ENCODE results near the gene PIPOX.
A peak's percentile ranks its signal among the peaks of the same experiment; 100 is the strongest.
"Not testable (repeated sequence)": the region's sequence is repeated elsewhere in the genome, so short reads cannot be mapped to it uniquely, and the experiment has no call there.

PIPOX gene

GRCh38 chr17:29078183-29079045 lies 35.5 kb downstream of the PIPOX start:
- DNase-seq: peak; percentile 87

DNA sequence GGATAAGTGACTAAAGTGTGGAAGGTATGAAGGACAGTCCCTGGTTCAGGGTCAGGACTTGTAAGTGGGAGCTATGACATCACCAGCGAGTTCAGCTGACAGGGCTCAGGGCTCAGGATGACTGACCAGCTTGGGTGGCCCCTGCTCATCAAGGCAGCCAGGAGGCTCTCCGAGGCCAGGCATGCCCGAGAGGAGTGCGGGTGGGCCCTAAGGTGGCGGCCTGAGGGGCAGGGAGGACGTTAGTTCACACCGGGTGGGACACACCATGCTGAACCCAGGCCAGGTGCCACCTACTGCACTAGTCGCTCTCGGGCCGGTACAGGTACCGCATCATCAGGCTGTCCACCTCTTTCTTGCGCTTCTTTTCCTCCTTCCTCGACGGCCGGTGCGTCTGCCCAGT lies 36.5 kb downstream of the PIPOX start:
- no peak for DNase-seq

DNA sequence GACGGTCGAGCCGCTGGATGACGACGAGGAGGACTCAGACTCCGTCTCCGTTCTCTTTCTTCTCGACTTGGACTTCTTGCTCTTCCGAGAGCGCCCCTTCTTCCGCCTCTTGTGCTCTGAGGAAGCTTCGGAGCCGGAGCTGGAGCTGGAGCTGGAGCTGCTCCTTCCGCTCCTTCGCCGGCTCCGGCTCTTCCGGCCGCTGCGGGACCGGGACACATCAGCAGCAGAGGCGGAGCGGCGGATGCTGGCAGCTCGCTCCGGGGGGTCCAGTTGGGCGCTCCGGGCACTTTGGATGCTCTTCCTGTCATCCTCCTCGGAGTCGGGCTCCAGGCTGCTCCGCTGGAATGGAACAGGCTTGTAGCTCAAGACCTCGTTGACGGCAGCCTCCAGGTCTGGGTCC lies 36.9 kb downstream of the PIPOX start:
- no peak for DNase-seq

DNA sequence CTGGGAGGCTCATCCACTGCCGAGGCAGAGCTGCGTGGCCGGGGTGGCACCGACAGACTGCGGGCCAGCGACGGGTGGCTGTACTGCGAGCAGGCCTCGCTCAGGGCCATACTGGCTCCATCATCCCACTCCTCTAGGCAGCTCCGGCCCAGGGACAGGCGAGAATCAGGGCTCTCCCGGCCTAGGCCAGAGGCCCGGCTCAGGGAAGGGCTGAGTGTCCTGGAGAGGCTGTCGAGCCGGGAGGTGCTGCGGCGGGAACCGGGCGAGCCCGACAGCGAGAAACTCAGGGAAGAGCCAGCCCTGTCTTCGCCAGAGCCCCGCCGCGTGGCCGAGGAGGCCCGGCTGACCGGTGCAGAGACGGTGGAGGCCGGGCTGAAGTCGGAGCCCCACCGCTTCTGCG lies 37.4 kb downstream of the PIPOX start:
- no peak for DNase-seq

DNA sequence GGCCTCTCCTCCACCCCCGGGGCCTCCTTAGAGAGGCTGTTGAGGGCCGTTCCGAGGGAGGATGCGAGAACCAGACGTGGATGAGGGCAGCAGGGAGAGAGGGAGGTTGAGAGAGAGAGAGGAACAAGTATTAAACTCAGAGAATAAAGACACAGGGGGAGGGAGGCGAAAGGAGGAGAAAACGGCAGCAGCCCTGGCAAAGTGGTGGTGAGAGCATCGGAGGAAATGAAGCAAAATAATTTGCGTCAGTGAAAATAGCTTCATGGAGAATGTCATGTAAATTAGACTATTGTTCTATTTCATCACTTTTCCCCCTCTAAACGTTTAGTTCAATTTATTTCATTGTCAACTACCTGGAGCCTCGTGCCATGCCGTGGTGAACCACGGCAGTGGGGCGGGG lies 38.0 kb downstream of the PIPOX start:
- no peak for DNase-seq

DNA sequence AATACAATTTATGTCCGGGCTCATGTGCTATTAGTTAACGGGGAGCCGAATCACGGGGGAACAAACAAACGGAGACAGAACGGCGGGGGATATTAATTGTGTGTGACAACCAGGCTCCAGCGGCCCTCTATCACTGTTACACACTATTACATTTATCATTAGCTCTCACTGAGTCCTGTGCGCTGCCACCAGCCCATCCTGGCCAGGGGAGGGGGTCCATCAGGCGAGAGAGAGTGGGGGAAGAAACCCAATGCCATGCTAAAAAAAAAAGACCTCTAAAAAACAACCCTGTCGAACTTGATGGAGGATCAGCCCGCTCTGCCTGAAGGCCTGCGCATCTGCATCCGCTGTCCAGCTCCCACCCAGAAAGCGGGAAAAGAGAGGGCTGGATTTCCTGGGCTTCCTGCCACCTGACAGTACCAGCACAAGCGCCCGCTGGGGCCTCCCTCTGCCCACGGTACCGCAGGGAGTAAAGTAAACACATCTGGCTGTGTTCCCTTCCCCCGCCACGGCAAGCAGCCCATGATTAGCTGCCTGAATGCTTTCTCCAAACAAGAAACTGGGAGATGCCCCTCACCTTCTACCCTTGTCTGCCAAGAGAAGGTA lies 41.7 kb downstream of the PIPOX start:
- peak; percentile 96 for DNase-seq

DNA sequence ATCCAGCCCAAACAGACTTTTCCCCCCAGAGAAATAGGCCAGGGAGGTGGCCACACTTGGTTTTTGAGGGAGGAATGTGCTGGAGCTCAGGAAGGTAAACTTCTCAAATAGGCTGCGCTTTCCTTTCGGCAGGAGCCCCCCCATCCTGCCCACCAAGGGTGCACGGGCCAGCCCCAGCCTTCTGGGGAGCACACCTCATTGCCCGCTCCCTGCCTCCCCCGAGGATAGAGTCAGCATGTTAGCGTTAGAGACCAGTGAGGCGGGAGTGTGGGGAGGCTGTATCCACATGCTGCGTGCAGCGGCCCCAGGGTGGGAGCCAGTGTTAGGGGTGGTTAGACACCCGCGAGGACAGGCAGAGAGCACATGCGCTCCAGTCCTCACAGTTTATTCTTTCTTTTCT lies 42.3 kb downstream of the PIPOX start:
- peak; percentile 22 for DNase-seq

DNA sequence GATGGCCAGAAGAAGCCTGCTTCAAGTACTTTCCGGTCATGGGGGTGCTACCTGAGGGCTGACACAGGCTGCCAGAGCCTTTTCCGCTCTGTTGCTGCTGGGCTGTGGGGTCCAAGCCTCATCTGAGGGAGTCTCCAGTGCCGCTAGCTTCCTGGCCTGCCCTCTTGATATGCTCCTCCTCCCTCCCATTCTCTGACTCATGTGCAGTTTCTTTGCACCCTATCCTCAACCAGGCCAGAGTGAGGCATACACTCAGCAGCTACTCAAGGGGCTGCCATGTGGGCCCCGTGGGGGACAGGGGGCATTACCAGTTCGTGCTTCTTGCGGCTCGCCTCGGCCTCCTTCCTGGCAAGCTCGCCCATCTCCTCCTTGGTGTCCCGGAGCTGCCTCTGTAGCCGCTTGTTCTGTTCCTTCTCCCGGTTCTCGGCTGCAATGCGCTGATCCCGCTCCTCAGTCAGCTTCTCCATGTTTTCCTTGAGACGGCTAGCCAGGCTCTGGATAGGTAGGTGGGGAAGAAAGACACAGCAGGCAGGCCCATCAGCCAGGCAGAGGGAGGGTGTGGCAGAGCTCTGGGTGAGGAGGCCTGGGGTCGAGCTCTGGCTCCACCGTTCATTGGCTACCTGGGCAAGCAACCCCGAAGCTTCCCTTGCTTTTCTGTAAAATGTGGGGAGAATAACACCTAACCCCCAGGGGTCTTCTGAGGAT lies 43.8 kb downstream of the PIPOX start:
- DNase-seq: no peak

DNA sequence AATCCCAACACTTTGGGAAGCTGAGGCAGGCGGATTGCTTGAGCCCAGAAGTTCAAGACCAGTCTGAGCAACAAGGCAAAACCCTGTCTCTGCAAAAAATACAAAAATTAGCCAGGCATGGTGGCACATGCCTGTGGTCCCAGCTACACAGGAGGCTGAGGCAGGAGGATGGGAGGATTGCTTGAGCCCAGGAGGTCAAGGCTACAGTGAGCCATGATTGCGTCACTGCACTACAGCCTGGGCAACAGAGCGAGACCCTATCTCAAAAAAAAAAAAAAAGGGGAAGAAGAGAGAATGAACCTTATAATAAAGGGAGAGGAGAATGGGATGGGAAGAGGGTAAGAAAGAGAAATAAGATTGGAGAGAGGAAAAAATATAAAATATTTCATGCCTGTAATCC lies 45.8 kb downstream of the PIPOX start:
- not testable (repeated sequence) for DNase-seq

GRCh38 chr17:29089601-29090044 lies 46.7 kb downstream of the PIPOX start:
- no peak for DNase-seq

DNA sequence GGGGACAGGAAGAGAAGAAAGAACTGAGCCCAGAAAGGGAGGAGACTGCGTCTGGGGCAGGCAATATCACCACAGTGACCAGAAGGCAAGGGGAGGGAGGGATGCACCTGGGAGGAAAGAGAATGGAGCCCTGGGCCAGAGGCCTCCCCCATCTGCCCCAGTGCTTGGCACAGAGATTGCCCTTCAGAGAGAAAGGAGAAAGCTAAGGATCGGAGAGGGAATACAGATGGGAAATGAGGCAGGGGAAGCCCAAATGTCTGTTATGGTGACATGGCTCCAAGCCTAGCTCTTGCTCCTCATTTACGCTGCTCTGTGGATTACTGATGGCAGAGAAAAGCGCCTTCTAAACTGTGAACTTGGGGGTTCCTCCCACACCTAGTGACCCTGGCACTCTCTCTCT lies 47.2 kb downstream of the PIPOX start:
- DNase-seq: no peak

DNA sequence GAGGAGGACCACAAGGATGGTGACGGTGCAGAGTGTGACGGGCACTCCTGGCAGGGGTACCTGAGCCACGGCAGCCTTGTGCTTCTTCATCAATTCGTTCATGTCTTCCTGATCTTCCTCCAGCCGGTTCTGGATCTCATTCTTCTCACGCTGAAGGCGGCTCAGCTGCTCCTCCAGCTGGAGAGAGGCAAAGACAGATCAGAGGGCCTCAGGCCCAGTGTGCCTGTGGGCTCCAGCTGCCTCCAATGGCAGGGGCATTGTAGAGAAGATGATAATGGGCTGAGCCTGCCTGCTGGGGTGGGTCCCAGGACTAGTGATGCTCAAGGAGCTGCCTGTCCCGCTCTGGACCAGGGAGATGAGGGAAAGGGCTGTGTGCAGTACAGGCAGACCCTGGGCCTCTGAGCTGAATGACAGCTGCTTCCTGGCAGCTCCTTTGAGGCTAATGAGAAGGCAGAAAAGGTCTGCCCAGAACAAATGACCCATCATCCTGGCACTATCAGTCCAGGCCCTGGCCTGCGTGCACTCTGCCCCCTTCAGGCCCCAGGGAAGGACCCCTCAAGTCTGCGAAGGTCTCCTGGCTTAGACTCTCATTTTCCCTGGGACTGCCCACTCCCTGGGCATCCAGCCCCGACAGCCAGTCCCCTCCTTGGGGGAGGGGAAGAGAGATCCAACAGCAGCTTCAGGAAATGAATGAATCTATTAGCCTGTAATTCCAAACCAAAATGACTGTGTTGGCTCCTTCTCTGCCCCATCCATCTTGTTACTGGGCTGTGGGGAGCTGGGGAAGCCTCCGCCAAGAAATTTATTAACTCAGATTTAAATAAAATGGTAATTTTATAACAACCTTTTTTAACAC lies 48.0 kb downstream of the PIPOX start:
- peak; percentile 37 for DNase-seq

GRCh38 chr17:29091606-29092289 lies 48.8 kb downstream of the PIPOX start:
- DNase-seq: peak; percentile 91

- DNase-seq: no peak
Measured at GRCh38 chr17:29093090-29093871, 50.3 kb downstream of the PIPOX start.

GRCh38 chr17:29094101-29094708 lies 51.3 kb downstream of the PIPOX start:
- no peak for DNase-seq

- DNase-seq: no peak
Measured at GRCh38 chr17:29095439-29095838, 52.5 kb downstream of the PIPOX start.

DNA sequence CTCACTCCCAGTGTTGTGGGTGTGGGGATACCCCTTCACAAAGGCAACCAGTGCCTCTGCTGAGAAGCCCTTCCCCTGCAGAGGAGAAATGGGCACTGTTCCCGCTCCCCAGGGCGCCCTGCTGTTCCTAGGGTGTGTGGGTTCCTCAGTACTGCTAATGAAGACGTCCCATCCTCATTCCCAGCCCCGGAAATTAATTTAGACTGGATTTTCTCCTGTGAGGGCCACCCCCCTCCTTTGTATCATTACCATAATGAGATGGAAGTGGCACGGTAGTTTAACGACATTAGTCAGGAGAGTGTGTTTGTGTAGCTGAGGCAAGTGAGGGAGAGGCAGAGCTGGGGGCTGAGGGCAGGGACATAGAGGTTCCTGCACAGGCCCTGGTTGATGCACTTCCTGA lies 53.2 kb downstream of the PIPOX start:
- DNase-seq: no peak

DNA sequence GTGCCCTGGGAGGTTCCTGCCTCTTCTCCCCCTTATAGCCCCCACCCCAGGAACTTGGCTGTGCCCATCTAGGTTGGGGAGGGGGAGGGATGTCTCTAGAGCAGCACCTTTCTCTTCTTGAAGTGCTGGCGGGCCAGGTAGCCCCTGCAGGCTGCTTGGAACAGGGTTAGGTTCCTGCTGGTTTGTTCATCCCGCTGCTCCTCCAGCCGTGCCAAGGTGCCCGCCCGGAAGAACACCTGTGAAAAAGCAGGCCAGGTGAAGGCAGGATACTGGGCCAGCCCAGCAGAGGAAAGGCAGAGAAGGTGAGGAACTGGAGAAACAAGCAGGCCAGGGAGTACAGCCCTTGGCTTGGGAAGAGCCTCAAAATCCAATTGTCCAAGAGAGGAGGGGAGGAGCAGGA lies 56.6 kb downstream of the PIPOX start:
- no peak for DNase-seq

- DNase-seq: no peak
Measured at GRCh38 chr17:29100296-29100695, 57.4 kb downstream of the PIPOX start.

- DNase-seq: no peak
Measured at GRCh38 chr17:29102046-29102445, 59.1 kb downstream of the PIPOX start.

DNA sequence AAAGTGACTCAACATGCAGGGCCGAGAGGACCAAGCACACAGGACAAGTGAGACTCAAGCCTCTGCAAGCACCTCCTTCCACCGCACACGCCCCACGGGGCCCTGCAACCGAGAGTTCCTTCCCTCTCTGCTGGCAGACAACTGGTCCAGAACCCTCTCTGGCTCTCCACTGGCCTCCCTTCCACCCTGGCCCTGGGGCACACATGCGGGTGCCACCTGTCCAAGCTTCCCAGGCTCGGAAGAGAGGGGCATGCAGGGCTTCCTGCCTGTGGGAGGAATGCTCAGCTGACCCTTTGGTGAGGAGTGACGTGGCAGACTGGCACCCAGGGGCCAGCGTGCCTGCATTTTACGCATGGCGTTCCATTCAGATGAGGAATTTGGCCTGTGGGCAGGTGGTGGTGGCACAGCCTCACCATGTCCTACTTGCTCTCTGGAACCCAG lies 59.8 kb downstream of the PIPOX start:
- DNase-seq: no peak

Measured in NCI-H146 (cell line).